Midbrain (tissue), 1 donor: ENCODE measurements around the gene GNG2.
"Not testable (repeated sequence)": the region's sequence is repeated elsewhere in the genome, so short reads cannot be mapped to it uniquely, and the experiment has no call there.

Experiments
- DNase-seq: peaks from one replicate; lab custom pipeline; 2025; lab: John Stamatoyannopoulos, UW

Gene GNG2

DNA sequence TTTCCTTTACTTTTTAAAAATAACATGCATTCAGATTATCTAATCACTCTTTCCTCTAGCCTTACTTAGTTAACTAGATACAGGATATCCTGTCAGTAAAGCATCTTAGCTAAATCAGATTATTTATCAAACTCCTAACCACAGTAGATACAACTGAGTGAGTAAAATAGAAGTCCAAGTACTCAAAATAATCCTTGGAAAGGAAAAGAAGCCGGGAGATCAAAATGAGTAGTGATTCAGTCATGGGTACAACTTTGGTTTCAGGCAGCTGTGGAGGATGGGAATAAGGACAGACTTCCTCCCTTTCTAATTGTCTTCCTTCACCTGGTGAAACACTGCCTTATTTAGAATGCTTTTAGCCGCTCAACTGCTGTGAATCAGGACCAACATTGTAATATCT, 29.4 kb downstream of the GNG2 start:
- DNase-seq: no peak

DNA sequence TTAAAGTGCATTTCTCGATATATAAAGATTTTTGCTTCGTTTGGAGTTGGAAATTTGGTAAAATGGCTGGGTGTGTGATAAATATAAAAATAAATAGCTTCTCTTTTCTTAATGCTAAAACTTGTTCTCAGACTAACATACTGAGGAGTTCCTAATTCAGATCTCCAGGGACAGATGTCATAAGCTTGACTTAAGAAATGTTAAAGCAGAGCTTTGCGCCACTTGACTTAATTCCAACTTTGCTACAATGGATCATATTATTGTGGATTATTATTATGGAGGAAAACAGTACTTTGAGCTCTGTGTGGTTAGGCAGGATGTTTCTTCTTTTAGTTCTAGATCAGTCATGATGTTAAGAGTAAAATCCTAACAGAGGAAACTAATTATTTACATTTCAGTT, 33.8 kb downstream of the GNG2 start:
- DNase-seq: no peak

DNA sequence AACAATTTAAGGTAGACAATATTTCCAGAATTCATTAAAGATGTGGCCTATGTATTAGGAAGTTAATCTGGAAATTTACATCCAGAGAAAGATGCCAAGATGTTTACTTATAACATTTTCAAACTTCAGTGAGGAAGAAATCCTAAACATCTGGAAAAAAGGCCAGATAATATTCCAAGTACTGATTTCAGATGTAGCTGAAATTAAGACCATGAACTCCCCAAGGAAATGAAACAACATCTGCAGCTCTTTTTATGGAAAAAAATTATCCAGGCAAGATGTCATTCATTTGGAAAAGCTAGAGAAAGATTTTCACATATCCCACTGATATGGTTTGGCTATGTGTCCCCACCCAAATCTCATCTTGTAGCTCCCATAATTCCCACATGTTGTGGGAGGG, 35.0 kb downstream of the GNG2 start:
- DNase-seq: no peak

DNA sequence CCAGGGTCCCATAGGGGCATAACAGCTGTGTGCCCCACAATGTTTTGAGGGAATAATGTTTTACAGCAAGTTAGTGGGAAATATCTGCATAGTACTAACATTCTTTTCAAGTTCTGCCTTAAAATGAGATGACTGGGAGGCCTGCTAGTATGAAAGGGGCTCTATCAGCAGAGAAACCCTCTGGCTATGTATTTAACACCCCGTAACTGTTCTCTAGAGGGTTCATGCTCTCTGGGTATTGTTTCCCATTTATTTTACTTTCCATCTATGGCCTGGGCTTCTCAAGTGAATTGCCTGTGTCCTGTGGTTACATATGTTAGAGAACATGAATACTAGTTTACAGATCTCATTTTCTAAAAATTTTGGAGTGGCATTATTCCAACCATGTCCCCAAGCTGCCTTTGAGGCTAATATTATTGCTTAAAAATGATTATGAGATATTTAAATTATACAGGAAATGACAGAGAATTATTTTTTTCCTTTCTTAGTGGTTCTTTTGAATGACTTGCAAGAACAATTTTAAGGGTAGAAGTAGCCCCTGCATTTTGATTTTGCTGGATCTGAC, 37.5 kb downstream of the GNG2 start:
- DNase-seq: no peak

DNA sequence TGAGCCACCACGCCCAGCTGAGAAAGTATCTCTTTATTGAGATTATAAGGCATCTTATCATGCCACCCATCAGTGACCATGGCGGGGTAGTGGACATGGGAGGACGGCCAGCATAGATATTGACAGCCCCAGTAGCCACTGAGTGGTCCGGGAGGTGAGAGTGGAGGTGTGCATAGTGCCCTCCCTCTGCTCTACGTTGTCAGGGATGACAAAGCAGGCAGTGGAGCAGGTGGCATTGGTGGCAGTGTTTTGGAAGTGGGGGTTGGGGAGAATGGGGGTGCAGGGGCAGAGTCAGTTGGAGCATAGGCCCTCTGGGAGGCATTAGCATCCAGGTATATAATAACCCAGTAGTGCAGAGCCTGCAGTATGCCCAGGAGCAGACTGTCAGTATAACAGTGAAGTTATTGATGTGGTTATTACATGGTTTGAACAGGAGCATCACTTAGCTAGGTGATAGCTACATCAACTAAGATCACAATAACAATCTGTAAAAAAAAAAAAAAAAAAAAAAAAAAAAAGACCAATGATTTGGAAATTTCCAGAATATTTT, 41.1 kb downstream of the GNG2 start:
- no peak for DNase-seq

DNA sequence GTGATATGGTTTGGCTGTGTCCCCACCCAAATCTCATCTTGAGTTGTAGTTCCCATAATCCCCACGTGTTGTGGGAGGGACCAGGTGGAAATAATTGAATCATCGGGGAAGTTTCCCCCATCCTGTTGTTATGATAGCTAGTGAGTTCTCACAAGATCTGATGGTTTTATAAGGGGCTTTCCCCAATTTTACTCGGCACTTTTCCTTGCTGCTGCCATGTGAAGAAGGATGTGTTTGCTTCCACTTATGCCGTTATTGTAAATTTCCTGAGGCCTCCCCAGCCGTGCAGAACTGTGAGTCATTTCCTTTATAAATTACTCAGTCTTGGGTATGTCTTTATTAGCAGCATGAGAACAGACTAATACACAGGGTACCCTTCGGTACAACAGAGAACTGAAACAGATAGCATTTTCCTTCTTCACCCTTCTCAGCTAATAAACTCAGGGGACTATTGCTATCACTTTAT, 45.3 kb downstream of the GNG2 start:
- not testable (repeated sequence) for DNase-seq

DNA sequence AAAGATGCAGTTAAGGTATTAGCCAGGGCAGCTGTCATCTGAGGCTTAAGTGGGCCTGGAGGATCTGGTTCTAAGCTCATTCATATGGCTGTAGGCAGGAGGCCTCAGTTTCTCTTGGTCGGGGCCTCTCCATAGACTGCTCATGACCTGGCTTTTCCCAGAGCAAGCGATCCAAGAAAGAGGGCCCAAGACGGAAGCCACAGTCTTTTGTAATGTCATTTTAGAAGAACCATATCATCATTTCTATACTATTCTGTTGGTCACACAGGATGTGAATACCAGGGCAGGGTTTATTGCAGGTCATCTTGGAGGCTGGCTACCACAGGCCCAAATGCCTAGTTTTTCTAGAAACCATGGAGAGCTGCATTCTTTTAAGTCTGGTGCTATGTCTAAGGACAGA, 47.7 kb downstream of the GNG2 start:
- no peak for DNase-seq

DNA sequence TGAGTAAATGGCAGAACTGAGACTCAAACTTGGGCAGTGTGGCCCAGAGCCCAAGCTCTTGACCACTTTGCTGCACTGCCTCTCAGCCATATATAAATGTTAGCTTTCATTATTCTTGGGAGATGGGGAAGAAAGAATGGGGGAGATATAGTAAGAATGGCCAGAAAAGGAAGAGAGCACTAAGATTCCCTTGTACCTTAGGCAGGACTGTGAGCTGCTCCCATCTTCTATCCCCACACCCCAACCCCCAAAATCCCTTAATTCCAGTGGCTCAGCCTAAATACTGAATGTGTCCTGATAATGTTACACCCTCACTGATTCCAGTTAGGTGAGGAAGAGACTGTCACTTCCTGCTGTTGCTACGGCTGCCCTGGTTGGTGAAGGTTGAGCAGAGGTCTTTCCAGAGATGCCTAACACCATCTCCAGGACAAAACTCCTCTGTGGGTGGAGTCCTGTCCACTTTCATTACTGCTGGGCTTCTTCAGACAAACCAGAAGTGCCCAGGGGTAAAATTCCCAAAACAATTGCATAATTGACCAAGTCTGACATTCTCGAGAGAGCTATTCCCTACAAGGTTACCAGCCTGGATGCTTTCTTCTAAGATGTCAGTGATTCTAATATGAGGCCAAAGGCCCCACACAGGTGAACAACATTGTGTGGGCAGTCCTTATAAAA, 51.8 kb downstream of the GNG2 start:
- DNase-seq: no peak

DNA sequence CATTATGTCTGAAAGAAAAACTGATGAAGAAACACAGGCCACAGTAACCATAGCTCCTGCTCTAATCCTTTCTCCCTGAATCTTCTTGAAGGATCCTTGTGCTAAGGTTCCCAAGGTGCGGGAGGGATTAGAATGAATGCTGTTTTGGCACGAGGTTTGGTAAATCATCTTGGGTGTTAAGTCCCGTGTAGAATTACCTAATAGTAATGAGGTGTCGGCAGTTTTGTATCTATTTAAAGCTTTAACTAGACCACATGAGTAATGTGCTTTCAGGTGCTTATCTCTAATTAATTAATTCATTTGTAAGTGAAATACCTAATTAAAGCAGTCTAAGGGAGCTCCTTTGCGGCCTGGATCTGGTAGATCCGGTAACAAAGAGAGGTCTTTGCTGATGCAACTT, 53.9 kb downstream of the GNG2 start:
- no peak for DNase-seq

DNA sequence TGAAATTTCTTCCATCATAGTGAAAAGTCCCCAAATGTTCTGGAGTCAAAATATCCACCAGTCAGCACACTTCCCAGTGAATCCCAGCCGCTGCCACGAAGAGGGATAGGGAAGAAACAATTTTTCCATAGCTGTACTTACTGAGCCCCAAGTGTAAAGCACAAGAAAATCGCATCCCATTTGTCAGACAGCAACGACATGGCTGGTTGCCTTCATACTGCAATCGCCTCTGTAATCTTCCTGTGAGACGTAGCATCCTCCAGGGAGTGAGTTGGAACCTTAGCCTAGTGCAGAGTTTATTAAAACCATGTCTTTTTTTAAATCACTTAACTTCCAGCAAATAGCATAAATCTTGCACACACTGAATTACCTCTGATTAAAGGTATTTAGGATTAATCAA, 56.8 kb downstream of the GNG2 start:
- DNase-seq: no peak

DNA sequence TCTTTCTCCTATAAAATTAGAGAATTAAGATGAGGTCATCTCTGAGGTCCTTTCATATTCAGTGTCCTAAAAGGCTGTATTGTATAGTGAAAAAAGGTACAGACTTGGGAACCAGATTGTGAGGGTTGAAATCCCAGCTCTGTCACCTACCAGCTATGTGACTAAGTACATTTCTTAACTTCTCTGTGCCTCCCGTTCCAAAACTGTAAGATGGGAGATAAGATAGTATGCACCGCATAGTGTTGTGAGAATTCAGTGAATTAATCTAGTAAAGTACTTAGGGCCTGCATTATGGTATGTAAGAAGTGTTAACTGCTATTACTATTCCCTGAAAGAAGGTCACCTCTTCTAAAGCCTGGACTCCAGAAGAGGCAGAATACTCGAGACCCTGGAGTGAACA, 60.6 kb downstream of the GNG2 start:
- no peak for DNase-seq

DNA sequence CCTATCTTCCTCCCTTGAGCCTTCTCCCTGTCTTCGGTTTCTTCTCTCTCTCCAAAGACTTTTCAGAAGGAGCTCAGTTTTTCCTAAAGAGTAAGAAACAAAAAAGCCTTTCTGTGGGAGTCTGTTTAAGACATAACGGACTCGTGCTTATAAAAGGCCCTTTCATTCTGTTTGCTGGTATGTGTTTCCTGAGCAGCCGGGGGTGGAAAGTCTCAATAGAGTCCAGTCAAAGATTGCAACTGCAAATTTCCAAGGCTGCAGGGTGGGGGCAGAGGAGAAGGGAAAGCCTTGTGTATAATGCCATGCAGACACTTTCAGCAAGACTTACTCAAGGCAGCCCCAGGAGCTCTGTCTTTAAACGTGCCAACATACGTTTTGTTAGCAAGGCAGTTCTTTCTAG, 62.2 kb downstream of the GNG2 start:
- DNase-seq: peak; percentile 45

DNA sequence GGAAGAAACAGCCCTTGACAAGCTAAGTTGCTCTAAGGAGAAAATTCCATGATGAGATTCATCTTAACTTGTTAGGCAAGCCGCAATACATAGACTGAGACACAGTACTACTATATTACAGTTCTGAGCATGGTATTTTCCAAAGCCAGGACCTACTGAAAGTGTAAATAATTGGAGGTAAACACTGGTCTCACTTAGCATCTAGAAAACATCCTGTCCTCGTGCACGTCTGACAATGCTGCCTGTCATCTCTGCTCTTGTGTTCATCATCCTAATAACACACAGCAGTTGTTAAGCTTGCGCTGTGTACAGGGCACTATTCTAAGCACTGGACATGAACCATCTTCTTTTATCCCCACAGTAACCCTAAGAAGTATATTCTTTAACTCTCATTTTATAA, 64.2 kb downstream of the GNG2 start:
- DNase-seq: no peak

DNA sequence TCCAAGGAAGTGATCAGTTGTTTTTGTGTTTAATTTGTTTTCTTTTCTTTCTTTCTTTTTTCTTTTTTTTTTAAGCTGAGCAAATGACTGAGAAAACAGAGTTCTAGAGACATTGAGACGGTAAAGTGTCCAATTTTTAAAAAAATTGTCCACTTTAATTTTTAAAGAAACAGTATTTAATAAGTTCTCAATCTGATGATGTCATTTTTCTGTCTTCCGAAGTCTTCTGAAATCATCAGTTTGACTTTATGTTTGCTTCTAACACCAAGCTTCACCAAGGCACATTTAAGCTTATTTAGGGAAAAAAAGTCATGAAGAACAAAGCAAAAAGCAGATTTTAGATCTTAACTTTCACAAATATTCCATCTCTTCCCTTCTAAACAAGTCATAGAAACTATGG, 65.6 kb downstream of the GNG2 start:
- no peak for DNase-seq

DNA sequence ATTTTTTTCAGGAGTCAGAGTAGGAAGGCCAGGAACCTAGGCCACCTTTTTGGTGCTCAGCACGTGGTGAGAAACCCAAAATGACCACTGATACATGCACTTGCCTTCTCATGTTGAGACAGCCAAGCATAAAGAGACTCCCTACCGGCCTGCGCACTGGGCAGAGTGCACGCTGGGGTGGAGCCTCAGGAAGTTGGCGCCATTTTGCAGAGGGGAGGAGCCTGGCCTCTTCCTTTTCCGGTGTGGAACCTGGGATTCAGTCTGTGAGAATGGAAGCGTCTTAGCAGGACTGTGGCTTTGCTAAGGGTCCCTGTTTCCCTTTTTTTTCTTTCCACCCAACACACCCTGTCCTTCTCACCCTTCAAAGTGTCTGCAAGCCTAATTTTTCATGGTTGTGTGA, 66.0 kb downstream of the GNG2 start:
- DNase-seq: no peak

DNA sequence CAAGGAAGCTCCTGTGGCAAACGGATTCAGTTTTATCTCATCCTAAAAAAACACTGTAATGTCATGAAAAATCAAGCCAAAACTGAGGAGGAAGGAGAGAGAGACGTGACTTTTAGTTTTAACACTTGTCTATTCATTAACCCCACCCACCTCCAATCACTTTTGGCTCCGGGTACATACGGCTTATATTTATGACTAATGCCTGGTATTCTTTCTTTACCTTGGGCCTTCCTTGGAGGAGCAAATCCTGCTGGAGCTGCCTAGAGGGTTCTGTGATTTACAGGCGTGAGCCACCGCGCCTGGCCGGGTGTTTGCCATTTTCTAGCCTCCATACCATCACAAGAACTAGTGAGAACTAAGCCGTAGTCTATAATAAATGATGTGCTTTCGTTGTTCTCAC, 68.2 kb downstream of the GNG2 start:
- no peak for DNase-seq

DNA sequence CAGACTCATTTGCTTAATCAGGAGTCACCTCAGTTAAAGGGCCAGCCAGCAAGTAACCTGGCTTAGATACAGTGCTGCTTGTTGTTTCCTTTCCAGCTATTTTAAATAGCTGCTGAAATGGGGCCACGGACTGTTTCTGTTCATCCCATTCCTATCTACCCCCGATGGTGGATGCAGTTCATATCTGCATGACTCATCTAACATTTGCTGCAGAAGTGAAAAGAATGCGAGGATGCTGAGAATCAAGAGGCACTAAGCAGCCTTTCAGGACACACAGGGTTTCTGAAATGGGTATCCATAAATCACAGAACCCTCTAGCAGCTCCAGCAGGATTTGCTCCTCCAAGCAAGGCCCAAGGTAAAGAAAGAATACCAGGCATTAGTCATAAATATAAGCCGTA, 68.8 kb downstream of the GNG2 start:
- no peak for DNase-seq

DNA sequence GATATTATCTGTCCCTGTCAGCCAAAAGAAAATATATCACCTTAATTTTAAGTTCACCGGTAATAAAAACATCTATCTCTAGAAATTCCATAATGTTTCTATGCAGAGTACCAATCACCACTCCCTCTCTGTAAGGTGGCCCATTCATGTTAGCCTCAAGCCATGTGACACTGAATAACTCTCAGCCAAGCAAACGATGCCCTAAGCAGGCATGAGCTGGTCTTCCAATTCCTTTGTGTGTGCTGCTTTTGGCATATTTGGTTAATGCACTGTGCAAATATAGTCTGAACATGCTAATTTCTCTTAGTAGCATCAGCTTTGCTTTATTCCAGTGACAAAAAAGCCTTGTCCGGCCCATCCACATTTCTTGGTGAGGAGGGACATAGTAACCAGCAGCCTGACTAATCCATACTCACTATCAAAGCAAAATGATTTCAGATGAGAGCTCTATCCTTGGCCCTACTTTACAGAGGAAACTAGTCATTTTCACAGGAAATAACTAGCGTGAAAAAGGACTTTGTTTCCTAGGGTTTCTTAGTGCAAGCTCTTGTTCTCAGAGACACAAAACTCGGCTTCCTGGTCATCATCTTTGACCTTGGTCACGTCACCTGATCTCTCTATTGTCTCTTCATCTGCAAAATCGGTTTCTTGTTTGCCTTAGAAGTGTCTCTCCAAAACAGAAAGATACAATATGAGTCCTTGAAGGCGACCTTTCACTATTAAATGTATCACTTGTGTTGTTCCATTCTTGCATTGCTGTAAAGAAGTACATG, 69.7 kb downstream of the GNG2 start:
- no peak for DNase-seq

DNA sequence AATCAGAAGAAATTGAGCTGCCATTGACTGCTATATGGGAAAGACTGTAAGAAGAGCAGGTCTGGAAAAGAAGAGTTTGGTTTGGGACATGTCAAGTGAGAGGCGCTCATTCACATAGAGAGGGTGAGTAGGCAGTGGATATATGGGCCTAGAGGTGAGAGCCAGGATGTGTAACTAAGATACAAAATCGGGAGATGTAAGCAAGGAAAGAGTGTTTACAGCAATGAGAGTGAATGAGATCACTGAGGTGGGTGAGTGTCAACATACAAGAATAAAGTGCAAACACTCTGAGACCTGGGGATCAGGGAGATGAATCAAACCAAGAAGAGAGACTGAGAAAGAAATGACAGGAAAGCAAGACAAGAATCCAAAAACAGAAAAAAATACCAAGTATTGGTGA, 70.9 kb downstream of the GNG2 start:
- no peak for DNase-seq

DNA sequence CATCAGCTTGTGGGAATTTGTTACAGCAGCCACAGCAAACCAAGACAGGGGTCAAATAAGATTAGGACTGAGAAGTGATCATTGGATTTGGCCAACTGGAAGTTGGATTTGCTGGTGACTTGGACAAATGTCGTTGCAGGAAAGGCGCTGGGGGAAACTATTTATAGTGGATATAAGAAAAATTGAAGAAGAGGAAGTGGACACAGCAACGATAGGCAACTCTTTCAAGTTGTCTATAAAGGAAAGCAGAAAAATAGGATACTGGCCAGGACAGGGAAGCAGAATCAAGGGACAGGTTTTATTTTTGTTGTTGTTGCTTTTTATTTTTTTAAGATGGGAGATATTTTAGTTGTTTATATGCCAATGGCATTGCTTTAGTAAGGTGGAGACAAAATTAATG, 72.8 kb downstream of the GNG2 start:
- DNase-seq: no peak

DNA sequence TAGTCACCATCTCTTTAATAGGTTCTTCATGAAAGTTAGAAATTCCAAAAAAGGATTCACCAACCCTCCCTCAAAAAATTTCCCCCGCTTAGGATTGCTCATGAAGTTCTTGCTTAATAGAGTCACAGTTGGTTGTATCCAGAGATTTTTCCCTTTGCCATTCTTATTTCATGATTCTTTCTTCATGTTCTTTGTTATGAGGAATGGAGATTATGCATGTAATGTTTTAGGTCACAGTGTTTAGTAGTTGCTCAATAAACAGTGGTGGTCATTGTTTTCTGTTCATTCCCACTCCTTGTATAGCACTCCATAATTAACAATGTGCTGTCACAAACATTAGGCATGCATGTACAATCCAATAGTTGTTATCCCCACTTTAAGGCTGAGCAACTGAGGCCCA, 77.7 kb downstream of the GNG2 start:
- no peak for DNase-seq

DNA sequence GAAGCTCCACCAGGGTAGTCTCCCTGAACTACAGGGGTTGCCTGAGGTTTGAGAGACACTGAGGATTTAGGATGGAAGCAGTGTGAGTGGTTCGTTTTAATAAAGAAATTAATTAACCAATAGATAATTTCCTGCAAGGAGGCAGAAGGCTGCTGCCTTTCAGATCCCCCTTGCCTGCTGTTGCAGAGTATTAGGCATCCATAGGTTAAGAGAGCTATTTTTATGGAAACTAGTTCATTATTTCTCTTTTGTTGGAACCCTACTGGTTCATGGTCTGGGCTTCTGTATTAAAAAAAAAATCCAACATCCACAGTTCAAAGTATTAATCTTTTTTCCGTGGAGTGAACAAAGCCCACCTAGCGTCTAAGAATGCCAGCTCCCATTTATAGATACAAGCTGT, 78.4 kb downstream of the GNG2 start:
- no peak for DNase-seq

DNA sequence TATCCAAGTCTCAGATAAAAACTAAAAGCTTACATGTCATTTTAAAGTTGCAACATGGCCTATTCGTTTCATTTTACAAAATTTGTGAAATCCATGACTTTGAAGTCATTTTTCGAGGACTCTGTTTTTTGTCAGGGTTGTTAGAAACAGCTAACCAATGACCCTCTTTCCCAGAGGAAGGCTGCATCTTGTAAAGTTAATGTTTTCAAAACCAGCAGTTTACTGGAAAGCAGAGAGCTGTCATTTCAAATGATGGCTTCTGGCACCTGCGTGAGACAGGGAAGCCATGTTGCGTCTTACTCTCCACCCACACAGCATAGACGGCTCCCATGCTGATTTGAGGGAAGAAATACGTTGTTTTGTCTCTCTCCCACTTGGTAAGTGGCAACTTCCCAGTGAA, 78.8 kb downstream of the GNG2 start:
- no peak for DNase-seq
